ENCODE data around the gene MBTPS1.
A peak's percentile ranks its signal among the peaks of the same experiment; 100 is the strongest.
"Not testable (repeated sequence)": the region's sequence is repeated elsewhere in the genome, so short reads cannot be mapped to it uniquely, and the experiment has no call there.

MBTPS1 gene

GRCh38 chr16:84137287-84137686 is 20.5 kb upstream of the MBTPS1 start:
- DNase-seq (ENCODE audit: low read depth), result no peak

- no peak for DNase-seq (ENCODE audit: low read depth)
Observed at GRCh38 chr16:84136331-84137125, 19.8 kb upstream of the MBTPS1 start.

GRCh38 chr16:84132527-84133285 is 16.0 kb upstream of the MBTPS1 start:
- no peak for DNase-seq (ENCODE audit: low read depth)

GRCh38 chr16:84131117-84131516 is 14.4 kb upstream of the MBTPS1 start:
- no peak for DNase-seq (ENCODE audit: low read depth)

- no peak for DNase-seq (ENCODE audit: low read depth)
Observed at GRCh38 chr16:84124257-84125073, 7.7 kb upstream of the MBTPS1 start.

GRCh38 chr16:84121007-84121406 is 4.3 kb upstream of the MBTPS1 start:
- no peak for DNase-seq (ENCODE audit: low read depth)

- DNase-seq (ENCODE audit: low read depth), result no peak
Observed at GRCh38 chr16:84120023-84120422, 3.3 kb upstream of the MBTPS1 start.

GRCh38 chr16:84119368-84119767 is 2.6 kb upstream of the MBTPS1 start:
- no peak for DNase-seq (ENCODE audit: low read depth)

GRCh38 chr16:84118315-84118714 is 1.6 kb upstream of the MBTPS1 start:
- DNase-seq (ENCODE audit: low read depth), result not testable (repeated sequence)

- no peak for DNase-seq (ENCODE audit: low read depth)
Observed at GRCh38 chr16:84117494-84117843, 727 bp upstream of the MBTPS1 start.

- DNase-seq (ENCODE audit: low read depth), result peak; percentile 50
Observed at GRCh38 chr16:84115919-84116719, 623 bp downstream of the MBTPS1 start.

- DNase-seq (ENCODE audit: low read depth), result not testable (repeated sequence)
Observed at GRCh38 chr16:84111949-84112348, 4.8 kb downstream of the MBTPS1 start.

GRCh38 chr16:84111525-84111924 is 5.2 kb downstream of the MBTPS1 start:
- DNase-seq (ENCODE audit: low read depth), result no peak

GRCh38 chr16:84110527-84110926 is 6.2 kb downstream of the MBTPS1 start:
- no peak for DNase-seq (ENCODE audit: low read depth)

- DNase-seq (ENCODE audit: low read depth), result no peak
Observed at GRCh38 chr16:84109598-84110335, 7.0 kb downstream of the MBTPS1 start.

- DNase-seq (ENCODE audit: low read depth), result no peak
Observed at GRCh38 chr16:84107921-84108320, 8.8 kb downstream of the MBTPS1 start.

- no peak for DNase-seq (ENCODE audit: low read depth)
Observed at GRCh38 chr16:84105948-84106740, 10.6 kb downstream of the MBTPS1 start.

GRCh38 chr16:84105301-84105815 is 11.4 kb downstream of the MBTPS1 start:
- DNase-seq (ENCODE audit: low read depth), result no peak

GRCh38 chr16:84104231-84104630 is 12.5 kb downstream of the MBTPS1 start:
- DNase-seq (ENCODE audit: low read depth), result no peak

- no peak for DNase-seq (ENCODE audit: low read depth)
Observed at GRCh38 chr16:84103678-84104077, 13.1 kb downstream of the MBTPS1 start.
